ENCODE measurements around the gene ASAP3.

- TF ChIP-seq, protein P1, sequence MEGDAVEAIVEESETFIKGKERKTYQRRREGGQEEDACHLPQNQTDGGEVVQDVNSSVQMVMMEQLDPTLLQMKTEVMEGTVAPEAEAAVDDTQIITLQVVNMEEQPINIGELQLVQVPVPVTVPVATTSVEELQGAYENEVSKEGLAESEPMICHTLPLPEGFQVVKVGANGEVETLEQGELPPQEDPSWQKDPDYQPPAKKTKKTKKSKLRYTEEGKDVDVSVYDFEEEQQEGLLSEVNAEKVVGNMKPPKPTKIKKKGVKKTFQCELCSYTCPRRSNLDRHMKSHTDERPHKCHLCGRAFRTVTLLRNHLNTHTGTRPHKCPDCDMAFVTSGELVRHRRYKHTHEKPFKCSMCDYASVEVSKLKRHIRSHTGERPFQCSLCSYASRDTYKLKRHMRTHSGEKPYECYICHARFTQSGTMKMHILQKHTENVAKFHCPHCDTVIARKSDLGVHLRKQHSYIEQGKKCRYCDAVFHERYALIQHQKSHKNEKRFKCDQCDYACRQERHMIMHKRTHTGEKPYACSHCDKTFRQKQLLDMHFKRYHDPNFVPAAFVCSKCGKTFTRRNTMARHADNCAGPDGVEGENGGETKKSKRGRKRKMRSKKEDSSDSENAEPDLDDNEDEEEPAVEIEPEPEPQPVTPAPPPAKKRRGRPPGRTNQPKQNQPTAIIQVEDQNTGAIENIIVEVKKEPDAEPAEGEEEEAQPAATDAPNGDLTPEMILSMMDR (IDR thresholded peaks at IDR 0.05; ENCODE audit: insufficient read depth, low read length, poor library complexity, severe bottlenecking) = no peak
- TF ChIP-seq EZH2phosphoT487 (conservative IDR thresholded peaks at IDR 0.05; ENCODE audit: low read length) = no peak
Observed at GRCh38 chr1:23394684-23395083, 89.3 kb downstream of the ASAP3 start.

All from SU-DHL-6 (cell line).